SH-SY5Y (cell line): ENCODE results near the gene ALG5.

Experiments used
- GATA2 ChIP-seq: IDR thresholded peaks from 2 replicates; pipeline ENCODE4 v1.6.1; 2011; ENCODE audit warnings: mild to moderate bottlenecking, low read depth, low read length
- GATA3 ChIP-seq: IDR thresholded peaks from 2 replicates; pipeline ENCODE4 v1.6.1; 2011; ENCODE audit warnings: low read depth, mild to moderate bottlenecking, low read length, moderate library complexity

Gene ALG5, protein sequence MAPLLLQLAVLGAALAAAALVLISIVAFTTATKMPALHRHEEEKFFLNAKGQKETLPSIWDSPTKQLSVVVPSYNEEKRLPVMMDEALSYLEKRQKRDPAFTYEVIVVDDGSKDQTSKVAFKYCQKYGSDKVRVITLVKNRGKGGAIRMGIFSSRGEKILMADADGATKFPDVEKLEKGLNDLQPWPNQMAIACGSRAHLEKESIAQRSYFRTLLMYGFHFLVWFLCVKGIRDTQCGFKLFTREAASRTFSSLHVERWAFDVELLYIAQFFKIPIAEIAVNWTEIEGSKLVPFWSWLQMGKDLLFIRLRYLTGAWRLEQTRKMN

DNA sequence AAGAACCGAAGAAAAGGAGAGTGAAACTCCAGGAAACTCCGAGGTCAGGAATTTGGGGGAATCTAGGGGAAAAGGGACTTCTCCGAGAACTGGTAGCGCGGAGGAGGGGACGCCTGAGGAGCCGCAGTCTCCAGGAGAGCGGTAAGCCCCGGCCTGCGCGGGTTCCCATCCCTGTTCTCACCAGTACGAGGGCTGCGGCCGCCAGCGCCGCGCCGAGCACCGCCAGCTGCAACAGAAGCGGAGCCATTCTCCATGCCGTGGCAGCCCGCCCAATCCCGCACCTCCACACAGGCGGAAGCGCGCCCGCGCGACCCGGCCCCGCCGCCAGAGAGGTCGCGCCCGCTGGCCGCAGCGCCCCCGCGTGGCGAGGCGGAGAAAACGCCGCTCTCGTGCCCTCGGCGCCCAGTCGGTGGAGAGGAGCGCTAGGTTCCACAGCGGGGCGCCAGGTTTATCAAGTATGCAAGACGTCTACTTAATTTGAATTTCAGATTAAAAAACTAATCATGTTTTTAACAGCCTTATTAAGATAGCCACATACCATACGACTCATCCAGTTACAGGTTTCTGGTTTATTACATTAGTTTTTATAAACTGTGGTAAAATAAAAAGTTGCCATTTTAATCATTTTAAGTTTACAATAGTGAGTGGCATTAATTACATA, at the start of gene ALG5:
TSS of gene ALG5 (minus strand) at position 287 of the 661 bp plus-strand sequence. CDS start at position 247, 40 bp downstream.
- no peak for TF ChIP-seq GATA2
- no peak for TF ChIP-seq GATA3

DNA sequence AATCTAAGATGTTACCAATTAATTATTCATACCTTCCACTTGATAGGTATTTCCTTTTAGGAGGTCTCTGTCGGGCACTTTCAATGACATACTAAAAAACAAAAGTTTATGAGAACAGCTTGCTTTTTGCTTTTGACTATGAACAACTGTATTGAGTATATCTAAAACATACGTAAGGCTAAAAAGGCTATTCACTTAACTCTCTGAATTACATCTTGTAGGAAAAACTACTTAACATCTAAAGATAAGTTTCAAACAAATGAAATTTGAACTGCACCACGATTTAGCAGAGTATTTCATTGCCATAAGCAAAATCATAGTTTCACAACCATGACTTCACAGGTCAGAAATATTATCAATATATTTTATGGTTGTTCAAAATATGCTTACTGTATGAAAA, 48.7 kb upstream of the ALG5 start:
- no peak for TF ChIP-seq GATA3
- no peak for TF ChIP-seq GATA2

DNA sequence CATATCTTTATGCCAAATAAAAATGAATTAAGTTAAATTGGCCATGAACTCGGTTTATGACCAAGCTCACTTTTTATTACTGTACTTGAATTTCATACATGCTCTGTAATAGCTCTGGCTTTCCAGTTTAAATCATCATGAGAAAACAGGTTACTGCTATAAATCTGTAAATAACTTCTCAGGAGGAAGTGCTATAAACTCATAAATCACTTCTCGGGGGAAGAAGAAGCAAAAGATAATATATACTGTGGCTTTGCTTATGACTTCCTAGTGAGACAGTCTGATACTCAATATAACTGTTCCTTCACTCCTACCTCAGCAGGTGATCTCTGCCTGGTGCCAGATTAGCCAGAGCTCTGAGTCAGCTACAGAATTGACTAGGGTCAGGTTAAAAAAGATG, 47.9 kb upstream of the ALG5 start:
- no peak for TF ChIP-seq GATA2

DNA sequence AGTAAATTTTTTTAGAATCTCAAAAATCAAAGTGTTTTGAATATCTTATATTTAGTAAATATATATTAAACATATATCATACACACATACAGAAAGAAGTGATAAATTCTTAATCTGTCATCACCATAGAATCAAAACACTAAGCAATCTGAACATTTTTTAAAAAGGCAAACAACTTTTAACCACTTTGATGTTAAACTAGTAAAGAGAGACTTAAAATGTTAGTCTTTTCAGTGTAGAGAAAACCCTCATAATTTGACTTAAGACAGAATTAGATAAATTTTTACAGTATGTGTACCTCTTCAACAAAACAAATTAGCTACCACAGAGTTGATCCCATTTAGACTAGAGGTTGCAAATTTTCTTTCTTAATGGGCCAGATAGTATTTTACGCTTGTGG, 46.9 kb upstream of the ALG5 start:
- TF ChIP-seq GATA2 (no peak), GATA3 (no peak)

DNA sequence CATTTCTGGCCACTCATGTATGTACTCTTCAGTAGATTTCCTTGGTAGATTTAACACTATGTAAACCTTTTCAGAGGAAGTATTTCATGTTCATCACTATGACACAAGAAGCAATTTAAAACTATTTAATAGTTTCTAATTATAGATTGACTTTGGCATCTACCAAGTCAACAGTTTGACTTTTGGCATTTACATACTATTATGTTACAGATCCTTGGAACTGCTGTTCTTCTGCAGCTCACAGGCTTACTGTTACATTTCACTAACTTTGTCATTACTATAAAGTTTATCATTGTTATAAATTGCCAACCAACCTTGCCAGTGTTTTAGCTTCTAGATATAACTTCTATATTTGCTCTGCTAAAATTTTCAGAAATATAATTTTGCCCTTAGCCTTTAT, 41.6 kb upstream of the ALG5 start:
- no peak for TF ChIP-seq GATA2
- no peak for TF ChIP-seq GATA3

DNA sequence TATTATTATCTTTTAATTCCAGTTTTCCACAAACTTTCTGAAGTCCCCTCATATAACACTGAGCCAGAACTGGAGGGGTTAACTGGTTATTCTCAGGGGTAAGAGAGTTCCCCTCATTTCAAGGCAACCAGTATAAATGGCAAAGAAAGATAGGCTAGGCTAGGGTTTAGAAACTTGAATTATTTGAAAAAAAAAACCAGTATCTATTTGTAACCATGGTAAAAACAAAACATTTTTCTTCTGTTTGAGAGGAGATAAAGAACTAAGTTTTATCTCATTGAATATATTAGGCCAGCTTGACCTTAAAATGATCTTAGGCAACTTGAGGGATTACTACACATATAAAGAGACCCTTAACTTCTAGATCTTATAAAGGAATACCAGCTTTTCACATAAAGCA, 40.8 kb upstream of the ALG5 start:
- TF ChIP-seq GATA3 (no peak), GATA2 (no peak)

DNA sequence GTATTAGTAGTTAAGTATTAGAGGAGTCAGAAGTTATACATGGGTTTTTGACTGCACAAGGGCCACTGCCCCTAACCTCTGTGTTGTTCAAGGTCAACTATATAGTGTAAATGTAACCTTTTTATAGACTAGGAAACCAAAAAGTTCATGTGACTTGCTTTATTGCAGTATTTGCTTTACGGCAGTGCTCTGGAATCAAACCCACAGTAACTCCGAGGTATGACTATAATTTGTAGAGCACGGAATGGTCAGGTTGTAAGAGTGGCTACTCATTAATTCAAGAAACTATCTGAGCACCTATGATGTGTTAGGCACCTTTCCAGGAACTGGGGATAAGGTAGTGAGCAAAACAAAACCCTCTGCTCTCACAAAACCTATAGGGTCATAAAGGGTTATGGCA, 38.1 kb upstream of the ALG5 start:
- TF ChIP-seq GATA3, result no peak
- no peak for TF ChIP-seq GATA2

DNA sequence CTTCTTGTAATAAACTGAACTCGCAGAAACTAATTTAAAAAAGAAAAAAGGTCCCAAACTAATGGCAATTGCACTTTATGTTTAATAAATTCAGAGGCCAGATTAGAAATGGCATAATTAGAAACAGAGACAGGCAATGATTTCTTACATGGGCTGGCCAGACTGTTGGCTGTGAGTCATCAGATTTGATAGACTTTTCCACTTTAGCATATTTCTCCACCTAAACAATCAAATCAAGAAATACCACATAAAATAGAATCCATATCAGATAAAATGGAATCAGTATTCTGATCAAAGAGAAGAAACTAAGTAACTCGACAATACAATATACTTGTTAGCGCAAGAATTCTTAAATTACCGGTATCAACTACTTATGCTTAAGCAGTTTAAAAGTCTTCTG, 30.5 kb upstream of the ALG5 start:
- TF ChIP-seq GATA3 (no peak), GATA2 (no peak)

DNA sequence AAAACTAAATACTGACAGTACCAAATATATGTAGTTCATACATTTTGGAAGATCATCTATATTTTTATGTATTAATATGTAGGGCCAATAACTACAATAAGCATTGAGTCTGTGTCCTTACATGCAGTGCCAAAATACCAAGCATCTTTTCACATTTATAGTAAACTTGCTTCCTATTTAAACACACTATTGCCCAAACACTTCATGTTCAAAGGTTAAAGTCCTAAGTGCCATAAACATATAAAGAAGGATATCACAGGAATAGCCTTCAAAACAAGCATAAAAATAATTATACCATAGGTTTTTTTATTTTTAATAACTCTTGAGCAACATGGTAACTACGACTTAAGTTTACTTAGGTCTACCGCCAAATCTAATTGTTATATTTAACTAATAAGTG, 28.5 kb upstream of the ALG5 start:
- TF ChIP-seq GATA2 (no peak), GATA3 (no peak)

DNA sequence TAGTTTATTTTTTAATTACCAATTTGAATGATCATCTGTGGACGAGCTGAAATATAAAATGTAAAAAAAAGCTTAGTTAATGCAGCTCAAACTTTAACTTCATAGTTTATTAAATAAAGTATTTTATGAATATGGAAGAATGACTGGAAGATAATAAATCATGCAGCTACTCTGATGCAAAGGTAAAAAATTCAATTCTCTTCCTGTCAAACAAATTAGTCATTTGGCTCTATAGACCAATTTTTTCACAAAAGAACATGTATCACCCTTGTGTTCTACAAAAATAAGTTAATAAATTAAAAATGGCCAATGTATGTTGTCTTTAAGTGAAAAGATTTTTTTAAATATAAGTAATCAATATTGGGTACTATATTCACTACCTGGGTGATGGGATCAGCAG, 27.6 kb upstream of the ALG5 start:
- no peak for TF ChIP-seq GATA2
- TF ChIP-seq GATA3, result no peak

DNA sequence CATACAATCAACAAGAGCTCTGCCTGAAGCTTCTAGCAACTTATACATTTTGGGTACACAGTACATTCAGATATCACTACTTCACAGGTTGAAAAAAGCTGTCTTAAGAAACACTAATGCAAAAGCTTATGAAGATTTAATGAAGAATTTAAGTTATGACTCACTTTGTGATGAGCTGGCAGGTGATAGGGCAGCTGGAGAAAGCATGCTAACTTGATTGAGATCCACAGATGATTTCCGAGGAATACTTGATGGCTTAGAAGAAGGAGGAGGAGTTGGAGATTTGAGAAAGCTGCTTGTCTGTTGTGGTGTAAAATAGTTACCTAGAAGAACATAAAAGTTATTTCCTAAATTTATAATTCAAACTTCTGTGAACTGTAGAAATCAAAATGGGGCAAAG, 24.7 kb upstream of the ALG5 start:
- TF ChIP-seq GATA3 (no peak), GATA2 (no peak)

DNA sequence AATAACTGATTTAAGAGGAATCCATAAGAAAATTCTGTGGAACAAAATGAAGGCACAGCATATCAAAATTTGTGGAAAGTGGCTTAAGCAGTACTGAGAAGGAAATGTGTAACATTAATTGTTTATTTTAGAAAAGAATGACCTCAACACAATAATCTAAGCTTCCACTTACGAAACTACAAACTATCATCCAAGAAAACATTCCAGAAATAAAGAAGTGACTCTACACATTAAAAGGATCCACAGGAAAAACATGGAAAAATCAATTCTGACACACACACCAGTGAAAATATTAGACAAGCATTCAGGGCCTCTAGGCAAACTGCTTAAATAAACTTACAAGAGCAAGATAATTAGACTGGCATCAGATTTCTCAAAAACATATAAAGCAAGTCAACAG, 15.5 kb upstream of the ALG5 start:
- TF ChIP-seq GATA3 (no peak), GATA2 (no peak)

DNA sequence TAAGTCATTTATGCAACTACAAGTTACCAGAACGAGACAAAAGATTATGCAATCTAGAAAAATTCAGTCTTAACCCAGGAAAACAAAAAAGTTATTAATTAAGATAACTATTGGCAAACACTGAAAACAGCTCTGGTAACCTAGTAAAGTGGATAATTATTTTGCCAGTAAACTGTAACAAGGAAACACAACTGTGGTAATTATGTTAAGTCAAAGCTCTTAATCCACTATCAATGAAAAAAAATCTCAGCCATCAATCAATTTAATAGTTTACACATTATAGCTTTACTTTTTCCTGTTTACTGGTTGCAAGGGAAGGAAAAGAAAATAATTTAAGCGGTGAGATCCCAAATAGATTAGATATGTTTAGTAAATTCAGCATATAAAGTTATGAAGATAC, 12.6 kb upstream of the ALG5 start:
- TF ChIP-seq GATA2 (no peak), GATA3 (no peak)

DNA sequence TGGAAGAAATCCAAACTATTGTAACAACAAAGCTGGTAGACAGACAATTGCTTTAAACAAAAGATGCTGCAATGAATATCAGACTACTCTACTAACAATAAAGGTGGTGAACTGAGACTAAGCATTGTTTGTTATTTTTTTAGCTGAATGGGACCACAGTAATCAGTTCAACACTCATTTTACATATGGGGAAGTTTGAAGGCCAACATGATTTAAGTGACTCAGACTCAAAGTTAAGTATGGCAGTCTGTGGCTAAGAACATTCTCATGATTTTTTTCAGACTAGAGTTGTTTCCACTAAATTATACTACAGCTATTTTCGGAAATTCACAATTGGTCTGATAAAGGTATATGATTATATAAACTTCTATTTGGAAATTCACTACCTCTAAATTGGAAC, 11.9 kb upstream of the ALG5 start:
- TF ChIP-seq GATA3 (no peak), GATA2 (no peak)

DNA sequence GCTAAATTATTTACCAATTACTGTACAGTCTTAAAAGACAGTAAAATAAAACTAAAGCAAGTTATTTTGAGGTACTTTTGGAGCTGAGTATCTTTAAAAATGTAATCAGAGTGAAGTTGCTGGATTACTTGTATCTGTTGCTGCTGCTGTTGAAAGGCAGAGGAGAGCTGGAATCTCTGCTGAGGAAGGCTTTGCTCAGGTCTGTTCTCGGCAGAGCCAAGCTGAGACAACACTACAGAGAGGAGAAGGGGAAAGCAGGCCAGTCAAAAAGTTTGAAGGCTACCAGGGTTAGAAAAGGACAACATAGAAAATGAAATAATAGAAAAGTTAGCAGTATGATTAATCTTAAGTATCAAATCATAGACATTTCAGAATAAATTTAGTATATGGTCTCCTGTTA, 11.3 kb upstream of the ALG5 start:
- no peak for TF ChIP-seq GATA2
- TF ChIP-seq GATA3, result no peak

DNA sequence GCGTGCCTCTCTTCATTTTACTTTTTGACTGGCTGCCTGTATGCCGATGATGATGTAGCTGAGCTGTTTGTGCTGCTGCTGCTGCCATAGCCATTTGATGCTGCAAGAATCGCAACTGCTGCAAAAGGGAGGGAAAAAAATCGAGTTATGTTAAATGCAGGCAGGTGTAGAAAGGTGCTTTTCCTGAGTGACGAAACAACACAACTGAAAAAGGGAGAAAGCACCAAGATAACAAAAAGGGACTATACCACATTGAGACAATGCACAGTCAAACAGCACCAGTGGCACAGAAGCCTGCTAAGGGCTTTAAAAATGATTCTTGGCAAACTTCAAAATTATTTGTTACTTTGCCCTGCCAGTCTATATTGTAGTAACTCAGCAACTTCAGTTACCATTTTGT, 10.6 kb upstream of the ALG5 start:
- TF ChIP-seq GATA3 (no peak), GATA2 (no peak)

DNA sequence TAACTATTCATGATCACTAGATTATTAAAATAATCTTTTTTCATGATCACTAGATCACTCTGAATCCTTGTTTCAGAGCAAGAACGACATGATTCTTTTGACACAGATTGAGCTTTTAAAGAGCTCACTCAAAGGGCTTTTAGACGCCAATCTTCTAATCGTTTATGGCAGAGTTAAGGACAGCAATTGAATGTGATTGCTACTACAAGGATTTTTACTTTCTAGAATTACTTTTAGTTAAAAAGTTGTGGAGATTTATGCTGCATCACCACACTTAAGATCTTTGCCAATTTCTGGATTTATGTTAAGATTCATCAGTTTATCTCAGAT, 2.7 kb upstream of the ALG5 start:
- TF ChIP-seq GATA2 (no peak), GATA3 (no peak)
